HepG2 (cell line): Measurements from ENCODE around the gene FAM20C. TPM values are rescaled to one million over a fixed set of nuclear protein-coding genes. Genes with fewer than 3 reads are reported as not detected.

ENCODE experiments used
- ATAC-seq: fragments of 200-7000 bp; cut with Tn5 transposase; 3 replicates; pipeline ENCODE4 v1.9.1; 2020; ENCODE audit warnings: mild to moderate bottlenecking, moderate library complexity
- BruUV-seq: library from RNA; stranded (reverse); fragments of 400-500 nt; replicated peaks from 2 replicates; lab custom pipeline; 2021; lab: Mats Ljungman, UMichigan
- CTCF ChIA-PET: fragments of 300-600 bp; formaldehyde crosslinking; extraction: SDS; loops from one replicate; lab custom pipeline; 2021; ENCODE audit warnings: low total read pairs, inconsistent platforms, low intra/inter-chr PET ratio; lab: Yijun Ruan, JAX
- POLR2A ChIA-PET: fragments of 350-600 bp; sonication (Branson Sonifier 250); formaldehyde crosslinking; loops from one replicate; lab custom pipeline; 2020; ENCODE audit warnings: antibody characterized with exemption, inconsistent platforms; lab: Yijun Ruan, JAX
- DNase-seq: peaks from one replicate; pipeline ENCODE4 v3.0.0-alpha.2; 2015; ENCODE audit warnings: low spot score
- FAIRE-seq: peaks from 3 replicates; lab custom pipeline; 2011; peaks lifted over from hg19 to GRCh38; lab: Jason Lieb, UNC
- H2AFZ ChIP-seq: one replicate; pipeline ENCODE4 v1.6.1; 2011; ENCODE audit warnings: low read length, inconsistent platforms
- H3K27ac ChIP-seq: fragments of 300-600 bp; 3 replicates; pipeline ENCODE4 v1.8.0; 2011; ENCODE audit warnings: mixed run types, mild to moderate bottlenecking, mixed read lengths, low read length, inconsistent platforms; ENCODE audit not compliant: insufficient read depth; ENCODE audit errors: extremely low read length
- H3K27me3 ChIP-seq, 2 experiments: fragments of 200-600 bp in 1 of 2; 2 replicates in 1 of 2; 3 replicates in 1 of 2; pipeline versions ENCODE4 v1.6.0 to v1.8.0; 2011; ENCODE audit warnings: low read length in 2 of 2, mild to moderate bottlenecking in 2 of 2, moderate library complexity in 2 of 2, inconsistent platforms in 1 of 2; ENCODE audit not compliant: insufficient read depth in 2 of 2, control insufficient read depth in 1 of 2
- H3K36me3 ChIP-seq, 2 experiments: fragments of 200-600 bp in 1 of 2; replicated peaks in 1 of 2; 2 replicates in 1 of 2; 3 replicates in 1 of 2; pipeline versions ENCODE4 v1.5.1 to v1.8.0; 2011; ENCODE audit warnings: low read length in 2 of 2, inconsistent platforms in 1 of 2; ENCODE audit not compliant: insufficient read depth in 2 of 2, control insufficient read depth in 1 of 2
- H3K4me1 ChIP-seq: 2 replicates; pipeline ENCODE4 v1.5.1; 2012; ENCODE audit warnings: low read length, inconsistent platforms; ENCODE audit not compliant: insufficient read depth
- H3K4me2 ChIP-seq: 2 replicates; pipeline ENCODE4 v1.6.0; 2011; ENCODE audit warnings: low read depth, low read length, inconsistent platforms
- H3K4me3 ChIP-seq, 3 experiments: fragments of 200-600 bp in 1 of 3; sonication (generic), shearing (Covaris generic) in 1 of 3; replicated peaks in 1 of 3; 2 replicates each; pipeline ENCODE4 v1.5.1; 2011 to 2016; ENCODE audit warnings: low read length in 3 of 3, inconsistent platforms in 2 of 3, low read depth in 2 of 3, mild to moderate bottlenecking in 2 of 3, control low read depth in 1 of 3, mixed read lengths in 1 of 3; ENCODE audit not compliant: insufficient read depth in 1 of 3
- H3K79me2 ChIP-seq: one replicate; pipeline ENCODE4 v1.6.1; 2011; ENCODE audit warnings: low read length, inconsistent platforms; ENCODE audit not compliant: insufficient read depth
- H3K9ac ChIP-seq: 2 replicates; pipeline ENCODE4 v1.6.0; 2011; ENCODE audit warnings: mild to moderate bottlenecking, low read depth, low read length, inconsistent platforms; ENCODE audit not compliant: insufficient read depth
- H3K9me3 ChIP-seq: 2 replicates; pipeline ENCODE4 v1.5.1; 2012; ENCODE audit warnings: mild to moderate bottlenecking, low read length
- H4K20me1 ChIP-seq: 2 replicates; pipeline ENCODE4 v1.6.0; 2011; ENCODE audit warnings: inconsistent platforms, mild to moderate bottlenecking, low read length, moderate library complexity; ENCODE audit not compliant: insufficient read depth
- CBX2 ChIP-seq, 2 experiments: fragments of 200-600 bp in 1 of 2; sonication (generic); formaldehyde crosslinking in 1 of 2; IDR thresholded peaks; 2 replicates each; pipeline versions ENCODE4 v1.7.0 to v1.8.1; 2018 to 2022; ENCODE audit warnings: low read depth in 2 of 2, low read length in 1 of 2, mild to moderate bottlenecking in 1 of 2, missing genetic modification reagents in 1 of 2
- EEA1 ChIP-seq: sonication (generic); formaldehyde crosslinking; IDR thresholded peaks from 2 replicates; pipeline ENCODE4 v1.5.1; 2020; ENCODE audit warnings: mild to moderate bottlenecking, missing genetic modification reagents, borderline replicate concordance
- KLF11 ChIP-seq: IDR thresholded peaks from 2 replicates; pipeline ENCODE4 v1.6.1; 2016; ENCODE audit warnings: missing compliant biosample characterization
- MED8 ChIP-seq: sonication (generic); formaldehyde crosslinking; IDR thresholded peaks from 2 replicates; pipeline ENCODE4 v1.8.1; 2023; ENCODE audit warnings: mild to moderate bottlenecking, missing genetic modification reagents; ENCODE audit not compliant: insufficient replicate concordance
- ZC3H13 ChIP-seq: sonication (generic); formaldehyde crosslinking; IDR thresholded peaks from 2 replicates; pipeline ENCODE4 v1.8.1; 2023; ENCODE audit warnings: mild to moderate bottlenecking, missing genetic modification reagents, moderate library complexity
- ZMYM3 ChIP-seq: sonication (generic); formaldehyde crosslinking; IDR thresholded peaks from 2 replicates; pipeline ENCODE4 v1.5.1; 2020; ENCODE audit warnings: mild to moderate bottlenecking, missing genetic modification reagents
- ZNF232 ChIP-seq: sonication (generic); formaldehyde crosslinking; IDR thresholded peaks from 2 replicates; pipeline ENCODE4 v1.4.0; 2020; ENCODE audit warnings: missing genetic modification reagents, borderline replicate concordance
- ZNF256 ChIP-seq: sonication (generic); formaldehyde crosslinking; conservative IDR thresholded peaks from 2 replicates; pipeline ENCODE4 v1.4.0; 2020; ENCODE audit warnings: missing genetic modification reagents
- ZNF746 ChIP-seq: sonication (generic); formaldehyde crosslinking; IDR thresholded peaks from 2 replicates; pipeline ENCODE4 v1.8.0; 2022; ENCODE audit warnings: mild to moderate bottlenecking, missing genetic modification reagents
- ZSCAN29 ChIP-seq: sonication (generic); formaldehyde crosslinking; conservative IDR thresholded peaks from 2 replicates; pipeline ENCODE4 v1.4.0; 2020; ENCODE audit warnings: mild to moderate bottlenecking, missing genetic modification reagents
- WGBS: methylation state at CpG from one replicate; pipeline ENCODE4 v1.1.6; 2017; ENCODE audit warnings: low lambda C conversion rate; 5-methylcytosine and 5-hydroxymethylcytosine counted together
- in situ Hi-C: cut with HindIII; loops from 2 replicates; pipeline ENCODE4 v1.10.0; 2017; ENCODE audit warnings: low pct_unique_long_range_greater_than_20kb; ENCODE audit not compliant: extremely low pct_ligation_motif_present
- intact Hi-C: fragments of 100-400 bp; cut with micrococcal nuclease; formaldehyde crosslinking; loops from one replicate; pipeline ENCODE4 v1.10.0; 2022; ENCODE audit not compliant: unreplicated experiment
- polyA plus RNA-seq, 8 experiments: library from polyadenylated mRNA; depleted of rRNA in 3 of 8; stranded (reverse) in 7 of 8; unstranded in 1 of 8; fragments of >200 nt; fragmentation: Illumina TruSeq in 4 of 8; extraction: Trizol in 4 of 8; gene quantifications; 2 replicates each; pipeline versions ENCODE4 v1.2.1 to v1.2.3, GENCODE V29; 2011 to 2016; ENCODE audit warnings: low read depth in 4 of 8, missing spikeins in 1 of 8, mixed read lengths in 1 of 8; ENCODE audit not compliant: insufficient read depth in 1 of 8
- total RNA-seq, 5 experiments: library from RNA; depleted of rRNA; stranded (reverse); fragments of >200 nt; fragmentation: Illumina TruSeq; extraction: Trizol; gene quantifications; 2 replicates each; pipeline ENCODE4 v1.2.3, GENCODE V29; 2016; ENCODE audit warnings: low read depth in 1 of 5
- TF ChIP-seq, protein P1 (sequence below): sonication (generic); formaldehyde crosslinking; IDR thresholded peaks from 2 replicates; pipeline ENCODE4 v1.9.0; 2021; ENCODE audit warnings: missing genetic modification reagents, borderline replicate concordance

The FAM20C gene
- total and polyA plus RNA-seq, 2 of the 13 experiments (the other 11 are each of a cell fraction or from before 2014, with no cell fraction given): 11.9 to 19.9 TPM

DNA sequence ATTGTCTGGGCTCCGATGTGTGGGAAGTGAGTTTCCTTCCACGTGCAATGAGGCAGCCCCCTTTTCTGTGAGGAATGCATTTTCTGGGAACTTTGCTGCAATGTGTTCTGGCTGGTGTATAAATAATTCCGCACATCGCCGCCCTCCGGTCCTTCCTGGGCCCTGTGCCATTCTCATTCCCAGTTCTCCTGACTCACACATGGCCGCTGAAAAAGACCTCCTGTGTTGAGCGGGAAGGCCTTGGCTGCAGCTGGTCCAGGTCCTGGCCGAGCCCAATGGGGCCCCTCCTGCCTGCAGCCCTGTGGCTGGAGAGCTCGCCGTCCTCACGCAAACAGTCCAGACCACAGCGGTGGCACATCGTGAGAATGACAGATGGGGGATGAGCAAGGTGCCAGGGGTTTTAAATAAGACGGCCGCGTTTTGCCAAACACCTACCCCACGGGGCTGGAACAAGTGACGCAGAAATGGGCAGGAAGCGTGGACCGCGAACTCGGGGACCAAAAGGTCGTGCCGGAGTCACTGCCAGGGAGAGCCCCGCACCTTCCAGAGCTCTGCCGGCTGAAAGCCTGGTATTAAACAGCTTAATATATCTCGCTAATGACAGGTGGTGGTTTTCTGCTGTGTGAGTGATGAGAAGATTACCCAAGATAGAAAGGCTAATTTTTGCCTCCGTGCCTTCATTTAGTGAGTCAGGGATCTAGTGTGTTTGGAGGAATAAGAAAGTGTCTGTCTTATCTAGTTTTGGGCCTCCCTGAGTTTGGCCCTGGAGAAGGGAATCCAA, 37.0 kb downstream of the FAM20C start:
- in situ Hi-C loops: no loop called here
- no peaks in the 10 kb centered on the region for H3K9me3 ChIP-seq
- no peak overlapping the region for H3K9ac ChIP-seq
- BruUV-seq: no TSS peak
- peaks cover 7 to 33% of the 10 kb centered on the region in 2 experiments; a peak in 4 of 5 replicates for H3K36me3 ChIP-seq
- H3K79me2 ChIP-seq: no peaks in the 10 kb centered on the region
- DNase-seq (no peak), FAIRE-seq (no peak), ATAC-seq (no peak)
- ChIA-PET POLR2A (no interaction called here), CTCF (no interaction called here)
- no peak for TF ChIP-seq EEA1 (CRISPR knock-in tag)
- TF ChIP-seq ZNF232 (CRISPR knock-in tag): no peak
- no peak for TF ChIP-seq ZMYM3 (CRISPR knock-in tag)
- TF ChIP-seq, protein P1, sequence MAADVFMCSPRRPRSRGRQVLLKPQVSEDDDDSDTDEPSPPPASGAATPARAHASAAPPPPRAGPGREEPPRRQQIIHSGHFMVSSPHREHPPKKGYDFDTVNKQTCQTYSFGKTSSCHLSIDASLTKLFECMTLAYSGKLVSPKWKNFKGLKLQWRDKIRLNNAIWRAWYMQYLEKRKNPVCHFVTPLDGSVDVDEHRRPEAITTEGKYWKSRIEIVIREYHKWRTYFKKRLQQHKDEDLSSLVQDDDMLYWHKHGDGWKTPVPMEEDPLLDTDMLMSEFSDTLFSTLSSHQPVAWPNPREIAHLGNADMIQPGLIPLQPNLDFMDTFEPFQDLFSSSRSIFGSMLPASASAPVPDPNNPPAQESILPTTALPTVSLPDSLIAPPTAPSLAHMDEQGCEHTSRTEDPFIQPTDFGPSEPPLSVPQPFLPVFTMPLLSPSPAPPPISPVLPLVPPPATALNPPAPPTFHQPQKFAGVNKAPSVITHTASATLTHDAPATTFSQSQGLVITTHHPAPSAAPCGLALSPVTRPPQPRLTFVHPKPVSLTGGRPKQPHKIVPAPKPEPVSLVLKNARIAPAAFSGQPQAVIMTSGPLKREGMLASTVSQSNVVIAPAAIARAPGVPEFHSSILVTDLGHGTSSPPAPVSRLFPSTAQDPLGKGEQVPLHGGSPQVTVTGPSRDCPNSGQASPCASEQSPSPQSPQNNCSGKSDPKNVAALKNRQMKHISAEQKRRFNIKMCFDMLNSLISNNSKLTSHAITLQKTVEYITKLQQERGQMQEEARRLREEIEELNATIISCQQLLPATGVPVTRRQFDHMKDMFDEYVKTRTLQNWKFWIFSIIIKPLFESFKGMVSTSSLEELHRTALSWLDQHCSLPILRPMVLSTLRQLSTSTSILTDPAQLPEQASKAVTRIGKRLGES: no peak
- TF ChIP-seq ZNF746 (CRISPR knock-in tag): no peak
- TF ChIP-seq ZC3H13 (CRISPR knock-in tag): no peak
- no peak for TF ChIP-seq KLF11 (CRISPR knock-in tag)
- no peak for TF ChIP-seq CBX2 (IDR thresholded peaks at IDR 0.05; ENCODE audit: low read depth, low read length)
- TF ChIP-seq CBX2 (CRISPR knock-in tag; IDR thresholded peaks at IDR 0.05; ENCODE audit: low read depth): no peak
- no peak for TF ChIP-seq ZSCAN29 (CRISPR knock-in tag)
- TF ChIP-seq ZNF256 (CRISPR knock-in tag): no peak
- TF ChIP-seq MED8 (CRISPR knock-in tag): no peak
- H3K4me3 ChIP-seq: no peak overlapping the region
- intact Hi-C loops: no loop called here
- no peak overlapping the region for H3K27ac ChIP-seq
- H2AFZ ChIP-seq: no peak overlapping the region
- H3K4me2 ChIP-seq: no peak overlapping the region
- no peaks in the 10 kb centered on the region for H4K20me1 ChIP-seq
- H3K4me1 ChIP-seq: peaks cover 10% of the 10 kb centered on the region
- WGBS: 98% methylated on average over 29 of the region's 29 CpGs
- H3K27me3 ChIP-seq: no peaks in the 10 kb centered on the region
